ENCODE measurements around the gene HCFC2. TPM values are rescaled to one million over a fixed set of nuclear protein-coding genes. Genes with fewer than 3 reads are reported as not detected.

Gene HCFC2
- total RNA-seq, 1 experiment from 2014 or later, result 13.8 TPM

DNA sequence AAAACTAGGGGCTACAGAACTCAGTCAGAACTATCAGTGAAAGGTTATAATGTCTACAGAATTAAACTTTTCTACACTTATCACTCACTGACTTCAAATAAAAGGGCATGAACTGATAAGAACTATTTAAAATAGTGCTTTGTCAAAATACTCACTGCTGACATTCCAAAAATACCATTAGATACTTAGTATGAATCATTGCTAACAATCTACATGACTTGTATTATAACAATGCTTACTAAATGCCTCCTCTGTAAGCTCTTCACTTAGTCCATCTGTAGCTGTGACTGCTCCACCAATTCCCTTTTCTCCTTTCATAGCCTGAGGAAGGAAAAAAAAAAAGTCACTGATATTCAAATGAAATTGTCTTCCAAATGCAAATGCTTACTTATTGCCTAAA, 56.7 kb downstream of the HCFC2 start:
- peak; percentile 71 for DNase-seq (ENCODE audit: low spot score)

- no peak for DNase-seq (ENCODE audit: low spot score)
These were observed 58.0 kb downstream of the HCFC2 start for GRCh38 chr12:104122298-104122697.

DNA sequence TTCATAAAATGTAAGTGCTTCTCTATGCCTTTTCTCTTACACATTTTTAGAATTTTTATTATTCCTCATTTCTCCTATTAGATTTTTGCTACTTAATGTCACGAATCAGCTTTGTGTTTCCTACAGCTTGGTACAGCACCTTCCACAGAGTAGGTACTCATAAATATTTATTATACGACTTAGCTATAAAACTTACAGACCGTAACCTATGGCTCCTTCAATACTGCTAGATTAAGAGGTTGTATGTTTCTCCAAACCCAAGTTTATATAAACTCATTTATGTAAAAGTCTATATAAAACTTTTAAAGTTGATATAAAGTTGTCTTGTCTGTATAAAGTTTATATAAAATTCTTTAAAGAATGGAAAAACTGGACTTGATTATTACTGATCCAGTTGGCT, 62.2 kb downstream of the HCFC2 start:
- no peak for DNase-seq (ENCODE audit: low spot score)

- no peak for DNase-seq (ENCODE audit: low spot score)
These were observed 66.4 kb downstream of the HCFC2 start for GRCh38 chr12:104130760-104131159.

DNA sequence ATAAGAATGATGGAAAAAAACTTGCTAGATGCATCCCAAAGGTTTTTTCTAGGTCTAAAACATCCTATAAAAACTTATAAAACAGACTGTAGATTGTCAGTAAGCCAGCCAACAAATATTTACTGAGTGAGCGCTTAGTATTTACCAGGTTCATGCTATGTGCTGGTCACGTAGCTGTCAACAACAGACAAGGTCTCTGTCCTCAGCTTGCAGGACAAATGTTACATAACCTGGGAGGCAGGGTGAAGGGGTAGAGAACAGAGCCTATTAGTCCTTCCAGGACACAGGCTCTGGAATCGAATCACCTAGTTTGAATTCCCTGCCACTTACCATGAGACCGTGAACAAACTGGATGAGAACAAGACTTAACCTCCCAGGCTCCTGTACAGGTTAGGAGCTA, 67.3 kb downstream of the HCFC2 start:
- DNase-seq (ENCODE audit: low spot score), result no peak

GRCh38 chr12:104132351-104132956, 68.1 kb downstream of the HCFC2 start:
- DNase-seq (ENCODE audit: low spot score), result no peak

DNA sequence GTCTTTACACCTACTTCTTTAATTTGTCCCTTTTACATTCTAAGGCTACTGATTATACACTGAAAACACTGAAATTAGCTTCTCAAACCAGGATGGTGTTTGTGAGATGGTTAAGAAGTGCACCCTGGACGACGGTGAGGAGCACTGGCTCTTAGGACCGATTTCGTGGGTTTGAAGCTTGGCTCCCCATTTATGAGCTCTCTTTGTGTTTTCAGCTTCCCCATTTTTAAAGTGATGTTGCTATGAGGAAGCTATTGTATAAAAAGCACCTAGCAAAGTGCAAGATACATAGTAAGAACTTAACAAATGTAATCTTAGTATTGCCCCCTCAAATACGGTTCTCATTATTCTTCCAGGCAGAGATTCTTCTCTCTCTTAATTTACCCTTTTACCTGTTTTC, 69.0 kb downstream of the HCFC2 start:
- DNase-seq (ENCODE audit: low spot score), result no peak

GRCh38 chr12:104133866-104134265, 69.5 kb downstream of the HCFC2 start:
- DNase-seq (ENCODE audit: low spot score), result no peak

DNA sequence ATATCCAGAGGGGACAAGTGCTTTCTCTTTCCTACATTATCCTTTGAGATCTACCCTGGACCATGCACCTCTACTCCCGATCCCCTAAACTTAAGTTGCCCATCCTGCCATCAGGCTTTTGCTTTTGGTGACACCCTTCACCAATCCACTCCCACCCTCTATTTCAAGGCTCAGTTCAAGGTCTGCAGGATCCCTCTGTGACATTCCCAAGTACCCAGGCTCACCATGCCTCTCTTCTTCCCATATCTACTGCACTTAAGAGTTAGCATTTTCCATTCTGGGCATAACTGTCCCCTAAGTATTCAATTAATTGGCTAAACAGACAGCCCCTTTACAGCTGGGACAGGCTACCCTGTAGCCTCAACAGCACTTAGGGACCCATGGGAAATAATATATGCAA, 70.6 kb downstream of the HCFC2 start:
- DNase-seq (ENCODE audit: low spot score), result no peak

- peak; percentile 2 for DNase-seq (ENCODE audit: low spot score)
These were observed 72.2 kb downstream of the HCFC2 start for GRCh38 chr12:104136577-104136976.

- DNase-seq (ENCODE audit: low spot score), result peak; percentile 34
These were observed 72.9 kb downstream of the HCFC2 start for GRCh38 chr12:104137001-104137901.

GRCh38 chr12:104137902-104138796, 73.8 kb downstream of the HCFC2 start, which contains the start of gene NFYB:
NFYB (minus strand) TSS chr12:104138210; CDS start chr12:104135453, 2,757 bp downstream.
- DNase-seq (ENCODE audit: low spot score), result peak; percentile 93

DNA sequence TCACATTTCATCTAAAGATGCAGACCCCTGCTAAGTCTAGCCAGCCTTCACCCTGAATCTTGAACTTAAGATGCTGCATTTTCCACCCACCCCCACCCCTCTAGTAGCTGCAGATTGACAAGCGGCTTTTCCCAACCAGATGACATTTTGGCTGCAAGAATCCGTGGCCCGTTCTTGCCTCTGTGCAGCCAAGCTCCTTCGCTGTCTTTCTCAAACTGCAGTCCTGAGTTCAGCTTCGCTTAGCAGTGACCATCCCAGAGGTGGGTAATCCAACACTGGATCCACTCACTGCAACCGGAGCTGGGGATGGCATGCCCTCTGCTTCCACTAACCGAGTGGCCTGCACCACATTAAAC, 74.4 kb downstream of the HCFC2 start:
- no peak for DNase-seq (ENCODE audit: low spot score)

DNA sequence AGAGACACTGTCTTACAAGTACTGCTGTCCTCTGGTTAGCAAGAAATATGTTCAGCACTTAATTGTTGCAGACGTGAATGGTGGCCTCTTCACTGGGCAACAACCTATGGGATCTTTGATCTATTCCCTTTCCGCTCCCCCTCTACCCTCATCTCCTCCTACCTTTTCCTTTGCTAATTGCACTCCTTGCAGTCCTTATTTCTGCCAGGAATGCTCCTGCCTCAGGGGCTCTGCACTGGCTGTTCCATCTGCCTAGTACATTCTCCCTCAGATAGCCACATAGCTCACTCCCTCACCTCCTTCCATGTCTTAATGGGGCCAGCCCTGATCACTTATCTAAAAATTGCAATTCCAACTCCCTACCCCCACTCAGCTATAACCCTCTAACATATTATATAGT, 78.2 kb downstream of the HCFC2 start:
- no peak for DNase-seq (ENCODE audit: low spot score)

GRCh38 chr12:104143002-104143401, 78.7 kb downstream of the HCFC2 start:
- no peak for DNase-seq (ENCODE audit: low spot score)

- no peak for DNase-seq (ENCODE audit: low spot score)
These were observed 79.6 kb downstream of the HCFC2 start for GRCh38 chr12:104143918-104144317.

- no peak for DNase-seq (ENCODE audit: low spot score)
These were observed 83.0 kb downstream of the HCFC2 start for GRCh38 chr12:104147346-104147745.

DNA sequence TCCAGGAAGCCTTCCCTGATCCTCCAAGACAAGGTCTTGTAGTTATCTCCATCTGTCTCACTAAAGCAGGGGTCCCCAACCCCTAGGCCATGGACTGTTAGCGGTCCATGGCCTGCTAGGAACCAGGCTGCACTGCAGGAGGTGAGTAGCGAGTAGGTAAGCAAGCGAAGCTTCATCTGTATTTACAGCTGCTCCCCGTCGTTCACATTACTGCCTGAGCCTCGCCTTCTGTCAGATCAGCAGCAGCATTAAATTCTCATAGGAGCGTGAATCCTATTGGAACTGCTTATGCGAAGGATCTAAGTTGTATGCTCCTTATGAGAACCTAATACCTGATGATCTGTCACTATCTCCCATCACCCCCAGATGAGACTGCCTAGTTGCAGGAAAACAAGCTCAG, 86.1 kb downstream of the HCFC2 start:
- no peak for DNase-seq (ENCODE audit: low spot score)

GRCh38 chr12:104152685-104153241, 88.4 kb downstream of the HCFC2 start:
- DNase-seq (ENCODE audit: low spot score), result no peak

- DNase-seq (ENCODE audit: low spot score), result no peak
These were observed 90.0 kb downstream of the HCFC2 start for GRCh38 chr12:104154286-104154685.

- DNase-seq (ENCODE audit: low spot score), result no peak
These were observed 90.5 kb downstream of the HCFC2 start for GRCh38 chr12:104154806-104155205.

All from A172 (cell line).